WERI-Rb-1 (cell line): ENCODE results near the gene BARX2.

Source experiments
- DNase-seq: peaks from one replicate; pipeline ENCODE4 v3.0.0-alpha.2; 2020
- H3K27ac ChIP-seq: fragments of 250-450 bp; sonication (Bioruptor Pico); 2 replicates; pipeline ENCODE4 v1.5.1; 2020; ENCODE audit warnings: mild to moderate bottlenecking, moderate library complexity
- H3K27me3 ChIP-seq: fragments of 250-450 bp; sonication (Bioruptor Pico); 2 replicates; pipeline ENCODE4 v1.5.1; 2021; ENCODE audit warnings: mild to moderate bottlenecking, low read depth, moderate library complexity; ENCODE audit not compliant: insufficient read depth, severe bottlenecking
- H3K36me3 ChIP-seq: fragments of 250-450 bp; sonication (Bioruptor Pico); 2 replicates; pipeline ENCODE4 v1.5.1; 2020; ENCODE audit warnings: mild to moderate bottlenecking, moderate library complexity
- H3K4me3 ChIP-seq: 2 replicates; pipeline ENCODE4 v1.5.1; 2011; ENCODE audit warnings: low read depth, mild to moderate bottlenecking, control low read depth, low read length
- H3K9me3 ChIP-seq: fragments of 250-450 bp; sonication (Bioruptor Pico); 2 replicates; pipeline ENCODE4 v1.5.1; 2021; ENCODE audit warnings: mild to moderate bottlenecking, moderate library complexity; ENCODE audit not compliant: severe bottlenecking
- CTCF ChIP-seq: IDR thresholded peaks from 2 replicates; pipeline ENCODE4 v1.5.1; 2011; ENCODE audit warnings: low read depth, mild to moderate bottlenecking, control low read depth, inconsistent platforms, low read length

Gene BARX2

GRCh38 chr11:129370715-129371114 lies 4.9 kb upstream of the BARX2 start:
- no peak for DNase-seq
- no peak for TF ChIP-seq CTCF
- Histone ChIP-seq H3K27me3 (peaks cover 87% of the 10 kb centered on the region), H3K36me3 (no peaks in the 10 kb centered on the region), H3K27ac (no peak overlapping the region), H3K9me3 (peaks cover 4% of the 10 kb centered on the region), H3K4me3 (no peak overlapping the region)

GRCh38 chr11:129372609-129373488 lies 2.8 kb upstream of the BARX2 start:
- DNase-seq = no peak
- TF ChIP-seq CTCF = no peak
- Histone ChIP-seq H3K9me3 (peaks cover 4% of the 10 kb centered on the region), H3K27me3 (peaks cover 89% of the 10 kb centered on the region), H3K4me3 (no peak overlapping the region), H3K27ac (no peak overlapping the region), H3K36me3 (no peaks in the 10 kb centered on the region)

GRCh38 chr11:129373489-129373953 lies 2.1 kb upstream of the BARX2 start:
- DNase-seq = no peak
- Histone ChIP-seq H3K36me3 (no peaks in the 10 kb centered on the region), H3K27ac (no peak overlapping the region), H3K4me3 (no peak overlapping the region), H3K27me3 (peaks cover 89% of the 10 kb centered on the region), H3K9me3 (peaks cover 4% of the 10 kb centered on the region)
- no peak for TF ChIP-seq CTCF

- no peak for TF ChIP-seq CTCF
- DNase-seq = no peak
- Histone ChIP-seq H3K27me3 (peaks cover 90% of the 10 kb centered on the region), H3K27ac (no peak overlapping the region), H3K36me3 (no peaks in the 10 kb centered on the region), H3K9me3 (peaks cover 4% of the 10 kb centered on the region), H3K4me3 (no peak overlapping the region)
Measured at GRCh38 chr11:129374081-129374992, 1.3 kb upstream of the BARX2 start.

- H3K27me3 ChIP-seq = peaks cover 93% of the 10 kb centered on the region
- H3K27ac ChIP-seq = no peak overlapping the region
- no peak for DNase-seq
- peaks cover 4% of the 10 kb centered on the region for H3K9me3 ChIP-seq
- no peaks in the 10 kb centered on the region for H3K36me3 ChIP-seq
- TF ChIP-seq CTCF = no peak
- H3K4me3 ChIP-seq = 0 out of 2 replicates have a peak overlapping the region, but pooled peaks have one; percentile 6
Measured at GRCh38 chr11:129374993-129375750, 476 bp upstream of the BARX2 start.
